ENCODE results near the gene HSD17B3.
A peak's percentile ranks its signal among the peaks of the same experiment; 100 is the strongest.

Gene HSD17B3

GRCh38 chr9:96279932-96280331 lies 22.0 kb downstream of the HSD17B3 start:
- H3K27me3 ChIP-seq (ENCODE audit: insufficient read depth, low read length): no peaks in the 10 kb centered on the region
- H3K79me1 ChIP-seq (ENCODE audit: low read length): peaks cover 18% of the 10 kb centered on the region
- DNase-seq: peak; percentile 92 to 97
- H2BK120ac ChIP-seq (ENCODE audit: insufficient read depth, low read length, poor library complexity): no peak overlapping the region
- H3K23ac ChIP-seq (ENCODE audit: low read length): no peak overlapping the region
- H4K91ac ChIP-seq (ENCODE audit: low read depth, low read length): no peak overlapping the region
- no peak overlapping the region for H3K9ac ChIP-seq (ENCODE audit: low read length)
- H4K12ac ChIP-seq (ENCODE audit: low read depth, low read length): no peak overlapping the region
- H3K4me2 ChIP-seq (ENCODE audit: low read length): no peak overlapping the region
- no peak overlapping the region for H2AK5ac ChIP-seq (ENCODE audit: low read length)
- no peak overlapping the region for H3K14ac ChIP-seq (ENCODE audit: low read length)
- peak overlapping the region; percentile 77 for H3K27ac ChIP-seq (ENCODE audit: low read depth, low read length)
- H2AFZ ChIP-seq (ENCODE audit: insufficient read depth, low read length, poor library complexity): no peak overlapping the region
- H2BK5ac ChIP-seq (ENCODE audit: low read depth, low read length, poor library complexity): no peak overlapping the region
- H3K4ac ChIP-seq (ENCODE audit: low read depth, low read length): no peak overlapping the region
- no peaks in the 10 kb centered on the region for H3K36me3 ChIP-seq (ENCODE audit: control insufficient read depth in 1 of 2, insufficient read depth in 2 of 2, low read length in 2 of 2)
- no peak overlapping the region for H3K4me3 ChIP-seq (ENCODE audit: low read depth, low read length)
- no peaks in the 10 kb centered on the region for H3K9me3 ChIP-seq (ENCODE audit: insufficient read depth, low read depth, low read length)
- H3K4me1 ChIP-seq (ENCODE audit: control insufficient read depth in 1 of 2, insufficient read depth in 2 of 2, low read length in 2 of 2): peaks cover 15% of the 10 kb centered on the region in 2 experiments
- no peak overlapping the region for H3K18ac ChIP-seq (ENCODE audit: low read length)
- no peaks in the 10 kb centered on the region for H3K79me2 ChIP-seq (ENCODE audit: control insufficient read depth, insufficient read depth, low read length, poor library complexity)
- no peak overlapping the region for H2BK12ac ChIP-seq (ENCODE audit: low read length)
- no CpG with 5 or more reads among the region's 8 CpGs for WGBS (ENCODE audit: extremely low coverage, insufficient coverage, insufficient read length)
- H4K8ac ChIP-seq (ENCODE audit: low read depth, low read length): no peak overlapping the region

GRCh38 chr9:96274939-96275338 lies 27.0 kb downstream of the HSD17B3 start:
- no CpG with 5 or more reads among the region's 2 CpGs for WGBS (ENCODE audit: extremely low coverage, insufficient coverage, insufficient read length)
- Histone ChIP-seq H3K9ac (ENCODE audit: low read length) (no peak overlapping the region), H4K91ac (ENCODE audit: low read depth, low read length) (no peak overlapping the region)

GRCh38 chr9:96270236-96270744 lies 31.7 kb downstream of the HSD17B3 start:
- DNase-seq: no peak
- H3K18ac ChIP-seq (ENCODE audit: low read length): no peak overlapping the region
- H3K14ac ChIP-seq (ENCODE audit: low read length): no peak overlapping the region
- H3K4me3 ChIP-seq (ENCODE audit: low read depth, low read length): no peak overlapping the region
- no peaks in the 10 kb centered on the region for H3K27me3 ChIP-seq (ENCODE audit: insufficient read depth, low read length)
- no peak overlapping the region for H4K91ac ChIP-seq (ENCODE audit: low read depth, low read length)
- H3K4me1 ChIP-seq (ENCODE audit: control insufficient read depth in 1 of 2, insufficient read depth in 2 of 2, low read length in 2 of 2): peaks cover 0 to 3% of the 10 kb centered on the region in 2 experiments
- H3K27ac ChIP-seq (ENCODE audit: low read depth, low read length): no peak overlapping the region
- no peak overlapping the region for H3K9ac ChIP-seq (ENCODE audit: low read length)
- no CpG with 5 or more reads among the region's 1 CpG for WGBS (ENCODE audit: extremely low coverage, insufficient coverage, insufficient read length)
- no peak overlapping the region for H3K23ac ChIP-seq (ENCODE audit: low read length)
- H3K9me3 ChIP-seq (ENCODE audit: insufficient read depth, low read depth, low read length): peaks cover 5% of the 10 kb centered on the region
- no peak overlapping the region for H2AK5ac ChIP-seq (ENCODE audit: low read length)
- no peak overlapping the region for H4K12ac ChIP-seq (ENCODE audit: low read depth, low read length)
- no peaks in the 10 kb centered on the region for H3K36me3 ChIP-seq (ENCODE audit: control insufficient read depth in 1 of 2, insufficient read depth in 2 of 2, low read length in 2 of 2)
- H2AFZ ChIP-seq (ENCODE audit: insufficient read depth, low read length, poor library complexity): no peak overlapping the region
- H3K79me2 ChIP-seq (ENCODE audit: control insufficient read depth, insufficient read depth, low read length, poor library complexity): no peaks in the 10 kb centered on the region
- no peak overlapping the region for H2BK5ac ChIP-seq (ENCODE audit: low read depth, low read length, poor library complexity)
- peak overlapping the region; percentile 58 for H2BK12ac ChIP-seq (ENCODE audit: low read length)
- no peak overlapping the region for H3K4me2 ChIP-seq (ENCODE audit: low read length)
- H4K8ac ChIP-seq (ENCODE audit: low read depth, low read length): no peak overlapping the region
- peaks cover 5% of the 10 kb centered on the region for H3K79me1 ChIP-seq (ENCODE audit: low read length)
- H2BK120ac ChIP-seq (ENCODE audit: insufficient read depth, low read length, poor library complexity): no peak overlapping the region
- no peak overlapping the region for H3K4ac ChIP-seq (ENCODE audit: low read depth, low read length)

More at GRCh38 chr9:96274939-96275338, 27.0 kb downstream of the HSD17B3 start:
- Histone ChIP-seq H3K14ac (ENCODE audit: low read length) (no peak overlapping the region), H3K4me1 (ENCODE audit: control insufficient read depth in 1 of 2, insufficient read depth in 2 of 2, low read length in 2 of 2) (no peaks in the 10 kb centered on the region), H3K36me3 (ENCODE audit: control insufficient read depth in 1 of 2, insufficient read depth in 2 of 2, low read length in 2 of 2) (no peaks in the 10 kb centered on the region), H3K4me2 (ENCODE audit: low read length) (no peak overlapping the region), H2AFZ (ENCODE audit: insufficient read depth, low read length, poor library complexity) (no peak overlapping the region), H4K8ac (ENCODE audit: low read depth, low read length) (no peak overlapping the region), H3K4me3 (ENCODE audit: low read depth, low read length) (no peak overlapping the region), H3K79me2 (ENCODE audit: control insufficient read depth, insufficient read depth, low read length, poor library complexity) (no peaks in the 10 kb centered on the region), H2BK5ac (ENCODE audit: low read depth, low read length, poor library complexity) (no peak overlapping the region), H3K27me3 (ENCODE audit: insufficient read depth, low read length) (no peaks in the 10 kb centered on the region), H2BK120ac (ENCODE audit: insufficient read depth, low read length, poor library complexity) (no peak overlapping the region), H2BK12ac (ENCODE audit: low read length) (no peak overlapping the region), H4K12ac (ENCODE audit: low read depth, low read length) (no peak overlapping the region), H2AK5ac (ENCODE audit: low read length) (no peak overlapping the region), H3K27ac (ENCODE audit: low read depth, low read length) (no peak overlapping the region), H3K23ac (ENCODE audit: low read length) (no peak overlapping the region), H3K9me3 (ENCODE audit: insufficient read depth, low read depth, low read length) (peaks cover 5% of the 10 kb centered on the region), H3K79me1 (ENCODE audit: low read length) (peaks cover 4% of the 10 kb centered on the region), H3K18ac (ENCODE audit: low read length) (no peak overlapping the region), H3K4ac (ENCODE audit: low read depth, low read length) (no peak overlapping the region)
- DNase-seq: no peak

GRCh38 chr9:96258967-96259366 lies 43.0 kb downstream of the HSD17B3 start:
- Histone ChIP-seq H4K8ac (ENCODE audit: low read depth, low read length) (no peak overlapping the region), H3K79me2 (ENCODE audit: control insufficient read depth, insufficient read depth, low read length, poor library complexity) (no peaks in the 10 kb centered on the region), H3K9ac (ENCODE audit: low read length) (no peak overlapping the region), H3K79me1 (ENCODE audit: low read length) (no peaks in the 10 kb centered on the region), H4K12ac (ENCODE audit: low read depth, low read length) (no peak overlapping the region), H2AFZ (ENCODE audit: insufficient read depth, low read length, poor library complexity) (no peak overlapping the region), H3K36me3 (ENCODE audit: control insufficient read depth in 1 of 2, insufficient read depth in 2 of 2, low read length in 2 of 2) (no peaks in the 10 kb centered on the region), H3K4ac (ENCODE audit: low read depth, low read length) (no peak overlapping the region), H2BK120ac (ENCODE audit: insufficient read depth, low read length, poor library complexity) (no peak overlapping the region), H3K4me2 (ENCODE audit: low read length) (no peak overlapping the region), H3K4me3 (ENCODE audit: low read depth, low read length) (no peak overlapping the region), H2BK12ac (ENCODE audit: low read length) (no peak overlapping the region), H3K18ac (ENCODE audit: low read length) (no peak overlapping the region), H3K9me3 (ENCODE audit: insufficient read depth, low read depth, low read length) (peaks cover 8% of the 10 kb centered on the region), H4K91ac (ENCODE audit: low read depth, low read length) (no peak overlapping the region), H2BK5ac (ENCODE audit: low read depth, low read length, poor library complexity) (no peak overlapping the region), H3K27ac (ENCODE audit: low read depth, low read length) (no peak overlapping the region), H3K27me3 (ENCODE audit: insufficient read depth, low read length) (no peaks in the 10 kb centered on the region), H3K4me1 (ENCODE audit: control insufficient read depth in 1 of 2, insufficient read depth in 2 of 2, low read length in 2 of 2) (peaks cover 0 to 2% of the 10 kb centered on the region in 2 experiments), H3K23ac (ENCODE audit: low read length) (no peak overlapping the region), H3K14ac (ENCODE audit: low read length) (no peak overlapping the region), H2AK5ac (ENCODE audit: low read length) (no peak overlapping the region)
- WGBS (ENCODE audit: extremely low coverage, insufficient coverage, insufficient read length): no CpG with 5 or more reads among the region's 4 CpGs
- DNase-seq: no peak

Measured in trophoblast cell (in vitro differentiated cells and primary cell).